ENCODE measurements around the gene KCNC2. TPM values are rescaled to one million over a fixed set of nuclear protein-coding genes. Genes with fewer than 3 reads are reported as not detected.
"Not testable (repeated sequence)": the region's sequence is repeated elsewhere in the genome, so short reads cannot be mapped to it uniquely, and the experiment has no call there.

The KCNC2 gene
- total RNA-seq, 4 donors from 2014 or later: not detected

GRCh38 chr12:75192196-75192595, 17.4 kb downstream of the KCNC2 start:
- Histone ChIP-seq H3K4me3 (replicated peaks in 1 of 3) (no peak overlapping the region), H3K9me3 (no peaks in the 10 kb centered on the region), H3K4me1 (no peaks in the 10 kb centered on the region), H3K27ac (no peak overlapping the region), H3K27me3 (no peaks in the 10 kb centered on the region), H3K36me3 (no peaks in the 10 kb centered on the region)
- no peak for DNase-seq
- 85 to 93% methylated on average over 9 of the region's 9 CpGs for WGBS, 2 donors
- TF ChIP-seq, protein P1, sequence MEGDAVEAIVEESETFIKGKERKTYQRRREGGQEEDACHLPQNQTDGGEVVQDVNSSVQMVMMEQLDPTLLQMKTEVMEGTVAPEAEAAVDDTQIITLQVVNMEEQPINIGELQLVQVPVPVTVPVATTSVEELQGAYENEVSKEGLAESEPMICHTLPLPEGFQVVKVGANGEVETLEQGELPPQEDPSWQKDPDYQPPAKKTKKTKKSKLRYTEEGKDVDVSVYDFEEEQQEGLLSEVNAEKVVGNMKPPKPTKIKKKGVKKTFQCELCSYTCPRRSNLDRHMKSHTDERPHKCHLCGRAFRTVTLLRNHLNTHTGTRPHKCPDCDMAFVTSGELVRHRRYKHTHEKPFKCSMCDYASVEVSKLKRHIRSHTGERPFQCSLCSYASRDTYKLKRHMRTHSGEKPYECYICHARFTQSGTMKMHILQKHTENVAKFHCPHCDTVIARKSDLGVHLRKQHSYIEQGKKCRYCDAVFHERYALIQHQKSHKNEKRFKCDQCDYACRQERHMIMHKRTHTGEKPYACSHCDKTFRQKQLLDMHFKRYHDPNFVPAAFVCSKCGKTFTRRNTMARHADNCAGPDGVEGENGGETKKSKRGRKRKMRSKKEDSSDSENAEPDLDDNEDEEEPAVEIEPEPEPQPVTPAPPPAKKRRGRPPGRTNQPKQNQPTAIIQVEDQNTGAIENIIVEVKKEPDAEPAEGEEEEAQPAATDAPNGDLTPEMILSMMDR (IDR thresholded peaks at IDR 0.05): no peak
- TF ChIP-seq POLR2A (IDR thresholded peaks at IDR 0.05): no peak
- intact Hi-C loops (cut with DNase I): no loop called here

DNA sequence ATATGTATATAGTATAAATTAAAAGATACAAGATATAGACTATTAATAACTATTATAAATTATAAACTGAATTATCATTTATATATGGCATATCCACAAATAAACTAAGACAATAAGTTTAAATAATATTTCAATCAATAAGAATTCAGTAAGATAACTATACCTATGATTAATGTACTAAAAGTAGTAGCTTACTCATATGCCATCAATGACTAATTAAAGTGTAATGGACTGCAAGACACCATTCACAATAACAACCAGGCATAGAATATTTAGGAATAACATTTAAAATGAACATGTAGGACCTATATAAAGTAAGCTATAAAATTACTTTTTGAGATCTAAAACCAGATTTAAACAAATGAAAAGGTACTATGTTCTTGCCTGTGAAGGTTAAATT, 18.8 kb downstream of the KCNC2 start:
- Histone ChIP-seq H3K27me3 (no peaks in the 10 kb centered on the region), H3K4me1 (no peaks in the 10 kb centered on the region), H3K27ac (no peak overlapping the region), H3K36me3 (no peaks in the 10 kb centered on the region), H3K4me3 (replicated peaks in 1 of 3) (no peak overlapping the region), H3K9me3 (no peaks in the 10 kb centered on the region)
- intact Hi-C loops (cut with DNase I): no loop called here
- TF ChIP-seq, protein P1 (IDR thresholded peaks at IDR 0.05): no peak
- no peak for TF ChIP-seq POLR2A (IDR thresholded peaks at IDR 0.05)
- no peak for DNase-seq

DNA sequence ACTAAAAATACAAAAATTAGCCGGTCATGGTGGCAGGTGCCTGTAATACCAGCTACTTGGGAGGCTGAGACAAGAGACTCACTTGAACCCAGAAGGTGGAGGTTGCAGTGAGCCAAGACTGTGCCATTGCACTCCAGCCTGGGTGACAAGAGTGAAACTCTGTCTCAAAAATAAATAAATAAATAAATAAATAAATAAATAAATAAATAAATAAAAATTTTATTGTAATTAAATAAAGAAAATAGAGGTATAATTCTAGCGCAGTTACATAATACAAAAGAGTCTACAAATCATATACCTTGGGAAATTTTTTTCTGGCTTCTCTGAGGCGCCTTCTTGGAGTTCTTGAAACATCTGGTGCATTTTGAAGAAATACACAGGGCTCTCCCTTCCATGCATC, 23.8 kb downstream of the KCNC2 start:
- H3K27me3 ChIP-seq; intact Hi-C loops (cut with DNase I); H3K9me3 ChIP-seq; H3K27ac ChIP-seq; H3K4me3 ChIP-seq (replicated peaks in 1 of 3); H3K36me3 ChIP-seq; DNase-seq; H3K4me1 ChIP-seq: not testable (repeated sequence)
- WGBS, 2 donors: 92 to 95% methylated on average over 3 of the region's 3 CpGs

DNA sequence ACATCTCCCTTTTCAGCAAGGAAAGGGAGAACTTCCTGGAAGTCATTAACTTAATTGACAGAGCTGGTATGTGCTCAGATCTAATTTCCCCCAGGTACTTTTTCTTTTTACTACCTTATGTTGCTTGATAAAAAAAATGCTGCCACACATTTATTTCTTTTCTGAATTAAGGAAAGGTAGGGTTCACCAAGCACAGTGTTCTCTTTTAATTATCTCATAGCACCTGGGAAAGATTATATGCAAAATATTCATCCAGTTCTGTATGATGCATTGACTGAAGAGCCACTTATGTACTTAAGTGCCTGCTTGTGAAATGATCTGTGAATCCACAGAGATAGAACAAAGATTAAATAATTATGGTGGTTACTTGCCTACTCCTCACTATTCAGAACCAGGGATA, 25.1 kb downstream of the KCNC2 start:
- intact Hi-C loops (cut with DNase I): no loop called here
- H3K36me3 ChIP-seq: no peaks in the 10 kb centered on the region
- H3K9me3 ChIP-seq: no peaks in the 10 kb centered on the region
- H3K4me3 ChIP-seq (replicated peaks in 1 of 3): no peak overlapping the region
- H3K27ac ChIP-seq: no peak overlapping the region
- H3K27me3 ChIP-seq: no peaks in the 10 kb centered on the region
- no peak for DNase-seq
- H3K4me1 ChIP-seq: no peaks in the 10 kb centered on the region
- TF ChIP-seq, protein P1 (IDR thresholded peaks at IDR 0.05): no peak
- TF ChIP-seq POLR2A (IDR thresholded peaks at IDR 0.05): no peak

DNA sequence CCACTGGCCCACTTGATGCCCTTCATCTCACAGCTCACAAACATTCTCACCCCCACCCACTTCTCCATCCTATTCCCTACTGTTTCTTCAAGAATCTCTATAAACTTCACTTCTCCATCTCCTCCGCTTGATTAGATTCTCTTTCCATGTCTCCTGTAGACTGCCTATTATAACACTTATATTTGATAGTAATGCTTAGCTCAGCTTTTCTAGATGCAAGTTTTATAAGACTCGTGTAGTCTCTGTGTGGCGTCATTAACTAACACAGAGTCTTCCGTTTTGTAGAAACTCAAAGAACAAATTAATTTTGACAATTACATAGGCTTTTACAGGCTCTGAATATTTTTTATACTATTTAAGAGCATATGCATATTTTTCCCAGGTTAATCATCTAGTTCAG, 25.7 kb downstream of the KCNC2 start:
- no peak for DNase-seq
- 89 to 90% methylated on average over 4 of the region's 4 CpGs for WGBS, 2 donors
- H3K4me3 ChIP-seq (replicated peaks in 1 of 3): no peak overlapping the region
- no peaks in the 10 kb centered on the region for H3K4me1 ChIP-seq
- H3K27ac ChIP-seq: no peak overlapping the region
- intact Hi-C loops (cut with DNase I): no loop called here
- no peaks in the 10 kb centered on the region for H3K9me3 ChIP-seq
- TF ChIP-seq POLR2A (IDR thresholded peaks at IDR 0.05): no peak
- TF ChIP-seq, protein P1 (IDR thresholded peaks at IDR 0.05): no peak
- H3K27me3 ChIP-seq: no peaks in the 10 kb centered on the region
- H3K36me3 ChIP-seq: no peaks in the 10 kb centered on the region

GRCh38 chr12:75177997-75178396, 31.6 kb downstream of the KCNC2 start:
- intact Hi-C loops (cut with DNase I): no loop called here
- H3K9me3 ChIP-seq: no peaks in the 10 kb centered on the region
- TF ChIP-seq, protein P1 (IDR thresholded peaks at IDR 0.05): no peak
- no peak for TF ChIP-seq POLR2A (IDR thresholded peaks at IDR 0.05)
- H3K4me1 ChIP-seq: no peaks in the 10 kb centered on the region
- DNase-seq: no peak
- H3K36me3 ChIP-seq: no peaks in the 10 kb centered on the region
- no peaks in the 10 kb centered on the region for H3K27me3 ChIP-seq
- H3K4me3 ChIP-seq (replicated peaks in 1 of 3): no peak overlapping the region
- no peak overlapping the region for H3K27ac ChIP-seq

Data from thyroid gland (tissue), 4 donors.